ENCODE results near the gene HSPA12A. TPM values are rescaled to one million over a fixed set of nuclear protein-coding genes. Genes with fewer than 3 reads are reported as not detected.

Gene HSPA12A
- total RNA-seq, 2 experiments from 2014 or later = 0.49 TPM; not detected in 1

GRCh38 chr10:116761883-116762282 is 19.5 kb upstream of the HSPA12A start:
- Histone ChIP-seq H3K27ac (ENCODE audit: low read depth in 1 of 2, low read length in 2 of 2) (no peak overlapping the region), H3K27me3 (ENCODE audit: control insufficient read depth in 1 of 2, insufficient read depth in 2 of 2, low read length in 2 of 2) (peaks cover 9 to 28% of the 10 kb centered on the region in 2 experiments), H3K36me3 (ENCODE audit: insufficient read depth, low read length) (no peaks in the 10 kb centered on the region), H3K4me3 (ENCODE audit: low read length) (no peak overlapping the region), H3K4me1 (ENCODE audit: insufficient read depth, low read length) (no peaks in the 10 kb centered on the region), H3K9me3 (ENCODE audit: control insufficient read depth in 1 of 2, insufficient read depth in 1 of 2, low read length in 2 of 2) (peaks cover 0 to 5% of the 10 kb centered on the region in 2 experiments)
- CTCF ChIA-PET = no interaction called here
- Mint-ChIP-seq H3K9me3 (peaks cover 4% of the 10 kb centered on the region), H3K36me3 (ENCODE audit: low read depth) (no peaks in the 10 kb centered on the region), H3K27me3 (peaks cover 82% of the 10 kb centered on the region), H3K4me1 (ENCODE audit: low read depth) (no peaks in the 10 kb centered on the region), H3K27ac (no peak overlapping the region), H3K4me3 (no peak overlapping the region)
- intact Hi-C loops (cut with DNase I, micrococcal nuclease) = no loop called here
- TF ChIP-seq, protein P1, sequence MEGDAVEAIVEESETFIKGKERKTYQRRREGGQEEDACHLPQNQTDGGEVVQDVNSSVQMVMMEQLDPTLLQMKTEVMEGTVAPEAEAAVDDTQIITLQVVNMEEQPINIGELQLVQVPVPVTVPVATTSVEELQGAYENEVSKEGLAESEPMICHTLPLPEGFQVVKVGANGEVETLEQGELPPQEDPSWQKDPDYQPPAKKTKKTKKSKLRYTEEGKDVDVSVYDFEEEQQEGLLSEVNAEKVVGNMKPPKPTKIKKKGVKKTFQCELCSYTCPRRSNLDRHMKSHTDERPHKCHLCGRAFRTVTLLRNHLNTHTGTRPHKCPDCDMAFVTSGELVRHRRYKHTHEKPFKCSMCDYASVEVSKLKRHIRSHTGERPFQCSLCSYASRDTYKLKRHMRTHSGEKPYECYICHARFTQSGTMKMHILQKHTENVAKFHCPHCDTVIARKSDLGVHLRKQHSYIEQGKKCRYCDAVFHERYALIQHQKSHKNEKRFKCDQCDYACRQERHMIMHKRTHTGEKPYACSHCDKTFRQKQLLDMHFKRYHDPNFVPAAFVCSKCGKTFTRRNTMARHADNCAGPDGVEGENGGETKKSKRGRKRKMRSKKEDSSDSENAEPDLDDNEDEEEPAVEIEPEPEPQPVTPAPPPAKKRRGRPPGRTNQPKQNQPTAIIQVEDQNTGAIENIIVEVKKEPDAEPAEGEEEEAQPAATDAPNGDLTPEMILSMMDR (IDR thresholded peaks at IDR 0.05) = no peak
- ATAC-seq (ENCODE audit: poor library complexity) = no peak
- POLR2A ChIA-PET = no interaction called here
- no peak for DNase-seq

- peaks cover 4% of the 10 kb centered on the region for H3K9me3 Mint-ChIP-seq
- H3K27me3 Mint-ChIP-seq = peaks cover 82% of the 10 kb centered on the region
- ChIA-PET POLR2A (no interaction called here), CTCF (no interaction called here)
- intact Hi-C loops (cut with DNase I, micrococcal nuclease) = no loop called here
- Histone ChIP-seq H3K27ac (ENCODE audit: low read depth in 1 of 2, low read length in 2 of 2) (no peak overlapping the region), H3K9me3 (ENCODE audit: control insufficient read depth in 1 of 2, insufficient read depth in 1 of 2, low read length in 2 of 2) (peaks cover 0 to 5% of the 10 kb centered on the region in 2 experiments), H3K36me3 (ENCODE audit: insufficient read depth, low read length) (no peaks in the 10 kb centered on the region), H3K27me3 (ENCODE audit: control insufficient read depth in 1 of 2, insufficient read depth in 2 of 2, low read length in 2 of 2) (peaks cover 7 to 20% of the 10 kb centered on the region in 2 experiments), H3K4me3 (ENCODE audit: low read length) (no peak overlapping the region), H3K4me1 (ENCODE audit: insufficient read depth, low read length) (no peaks in the 10 kb centered on the region)
- no peaks in the 10 kb centered on the region for H3K4me1 Mint-ChIP-seq (ENCODE audit: low read depth)
- TF ChIP-seq, protein P1 (IDR thresholded peaks at IDR 0.05) = no peak
- H3K36me3 Mint-ChIP-seq (ENCODE audit: low read depth) = no peaks in the 10 kb centered on the region
- no peak for ATAC-seq (ENCODE audit: poor library complexity)
- no peak overlapping the region for H3K4me3 Mint-ChIP-seq
- DNase-seq = no peak
- no peak overlapping the region for H3K27ac Mint-ChIP-seq
Observed at GRCh38 chr10:116760919-116761318, 18.6 kb upstream of the HSPA12A start.

DNA sequence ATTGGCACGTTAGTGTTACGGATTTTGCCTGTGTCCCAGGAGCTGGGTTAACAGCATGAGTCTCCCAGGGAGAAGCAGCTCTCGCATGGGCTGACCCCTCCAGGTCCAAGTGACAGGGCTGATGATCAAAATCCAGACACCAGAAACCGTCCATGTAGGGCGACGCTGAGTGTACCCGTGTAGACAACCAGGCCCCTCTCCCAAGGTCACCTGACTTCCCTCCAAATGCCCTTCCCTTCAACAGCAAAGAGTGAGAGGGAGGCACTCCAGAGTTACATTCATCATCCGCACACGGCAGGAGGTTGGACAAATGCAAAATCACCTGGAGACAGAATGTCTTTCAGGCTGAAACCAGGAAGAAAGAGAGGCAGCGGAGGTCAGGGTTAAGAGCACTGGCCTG is 14.9 kb upstream of the HSPA12A start:
- CTCF ChIA-PET = no interaction called here
- no peaks in the 10 kb centered on the region for H3K36me3 Mint-ChIP-seq (ENCODE audit: low read depth)
- TF ChIP-seq, protein P1 (IDR thresholded peaks at IDR 0.05) = no peak
- DNase-seq (no peak), ATAC-seq (ENCODE audit: poor library complexity) (no peak)
- no peak overlapping the region for H3K4me3 Mint-ChIP-seq
- Histone ChIP-seq H3K27me3 (ENCODE audit: control insufficient read depth in 1 of 2, insufficient read depth in 2 of 2, low read length in 2 of 2) (peaks cover 11 to 15% of the 10 kb centered on the region in 2 experiments), H3K4me3 (ENCODE audit: low read length) (no peak overlapping the region), H3K9me3 (ENCODE audit: control insufficient read depth in 1 of 2, insufficient read depth in 1 of 2, low read length in 2 of 2) (peaks cover 5 to 7% of the 10 kb centered on the region in 2 experiments), H3K36me3 (ENCODE audit: insufficient read depth, low read length) (no peaks in the 10 kb centered on the region), H3K27ac (ENCODE audit: low read depth in 1 of 2, low read length in 2 of 2) (no peak overlapping the region), H3K4me1 (ENCODE audit: insufficient read depth, low read length) (no peaks in the 10 kb centered on the region)
- POLR2A ChIA-PET = no interaction called here
- H3K27ac Mint-ChIP-seq = no peak overlapping the region
- intact Hi-C loops (cut with DNase I, micrococcal nuclease) = no loop called here
- H3K9me3 Mint-ChIP-seq = peaks cover 4% of the 10 kb centered on the region
- no peaks in the 10 kb centered on the region for H3K4me1 Mint-ChIP-seq (ENCODE audit: low read depth)
- peaks cover 77% of the 10 kb centered on the region for H3K27me3 Mint-ChIP-seq

All from CD4-positive, alpha-beta T cell (primary cell).